Liver (tissue), 9 donors: ENCODE results near the gene CHKB. TPM values are rescaled to one million over a fixed set of nuclear protein-coding genes. Genes with fewer than 3 reads are reported as not detected.
A peak's percentile ranks its signal among the peaks of the same experiment; 100 is the strongest.

Experiments
- DNase-seq: peaks from one replicate; pipeline ENCODE4 v3.0.0-alpha.2; 2017; ENCODE audit warnings: low spot score
- H3K27ac ChIP-seq, 2 donors: one replicate each; pipeline ENCODE4 v1.7.0; 2013; ENCODE audit warnings: inconsistent platforms in 2 of 2, low read length in 2 of 2, control low read depth in 1 of 2, low read depth in 1 of 2, mild to moderate bottlenecking in 1 of 2
- H3K27me3 ChIP-seq, 4 donors: one replicate each; pipeline versions ENCODE4 v1.6.1 to v1.7.0; 2013; ENCODE audit warnings: low read length in 3 of 4, inconsistent platforms in 1 of 4, mild to moderate bottlenecking in 1 of 4, moderate library complexity in 1 of 4; ENCODE audit not compliant: control insufficient read depth in 4 of 4, insufficient read depth in 4 of 4
- H3K36me3 ChIP-seq, 4 donors: one replicate each; pipeline versions ENCODE4 v1.6.1 to v1.7.0; 2013; ENCODE audit warnings: low read length in 3 of 4, mild to moderate bottlenecking in 3 of 4, low read depth in 1 of 4, moderate library complexity in 1 of 4; ENCODE audit not compliant: control insufficient read depth in 4 of 4, insufficient read depth in 3 of 4
- H3K4me1 ChIP-seq, 4 donors: one replicate each; pipeline versions ENCODE4 v1.6.1 to v1.7.0; 2013; ENCODE audit warnings: low read length in 3 of 4, mild to moderate bottlenecking in 3 of 4, moderate library complexity in 1 of 4; ENCODE audit not compliant: control insufficient read depth in 4 of 4, insufficient read depth in 4 of 4
- H3K4me3 ChIP-seq, 3 donors: one replicate each; pipeline versions ENCODE4 v1.6.1 to v1.7.0; 2013; ENCODE audit warnings: low read length in 3 of 3, control low read depth in 1 of 3, low read depth in 1 of 3, mild to moderate bottlenecking in 1 of 3
- H3K9ac ChIP-seq, 2 donors: one replicate each; pipeline ENCODE4 v1.7.0; 2013; ENCODE audit warnings: low read length in 2 of 2, mild to moderate bottlenecking in 2 of 2, moderate library complexity in 2 of 2, control low read depth in 1 of 2, low read depth in 1 of 2
- H3K9me3 ChIP-seq, 4 donors: one replicate each; pipeline versions ENCODE4 v1.6.1 to v1.7.0; 2013; ENCODE audit warnings: low read length in 3 of 4; ENCODE audit not compliant: control insufficient read depth in 4 of 4
- FOXA2 ChIP-seq: IDR thresholded peaks from 2 replicates; pipeline ENCODE4 v1.6.1; 2016; ENCODE audit warnings: antibody characterized with exemption
- GABPA ChIP-seq, 2 donors: IDR thresholded peaks in 1 of 2; conservative IDR thresholded peaks in 1 of 2; 2 replicates each; pipeline ENCODE4 v1.6.1; 2016; ENCODE audit warnings: antibody characterized with exemption in 2 of 2, mild to moderate bottlenecking in 1 of 2, moderate library complexity in 1 of 2
- HNF4A ChIP-seq, 2 donors: conservative IDR thresholded peaks; 2 replicates each; pipeline ENCODE4 v1.6.1; 2016; ENCODE audit warnings: antibody characterized with exemption in 2 of 2, mild to moderate bottlenecking in 2 of 2
- HNF4G ChIP-seq: IDR thresholded peaks from 2 replicates; pipeline ENCODE4 v1.6.1; 2016; ENCODE audit warnings: antibody characterized with exemption
- JUND ChIP-seq, 2 donors: IDR thresholded peaks; 2 replicates each; pipeline ENCODE4 v1.6.1; 2016; ENCODE audit warnings: antibody characterized with exemption in 2 of 2
- SP1 ChIP-seq: IDR thresholded peaks from 2 replicates; pipeline ENCODE4 v1.6.1; 2018; ENCODE audit warnings: antibody characterized with exemption, mild to moderate bottlenecking
- YY1 ChIP-seq: IDR thresholded peaks from 2 replicates; pipeline ENCODE4 v1.6.1; 2016; ENCODE audit warnings: antibody characterized with exemption, mild to moderate bottlenecking
- WGBS: extraction: QIAGEN DNeasy Blood & Tissue Kit; methylation state at CpG from one replicate; pipeline ENCODE4 v1.1.7; 2013; 5-methylcytosine and 5-hydroxymethylcytosine counted together
- polyA plus RNA-seq, 2 donors: library from polyadenylated mRNA; stranded (reverse) in 1 of 2; unstranded in 1 of 2; fragments of 200-250 nt in 1 of 2; fragments of >200 nt in 1 of 2; fragmentation: Nextera tagmentation in 1 of 2; extraction: Ambion mirVana in 1 of 2; gene quantifications; one replicate each; pipeline versions ENCODE4 v1.2.1 to v1.2.3, GENCODE V29; 2013 to 2015
- total RNA-seq, 2 donors: library from RNA; depleted of rRNA; stranded (reverse); fragments of >200 nt; gene quantifications; one replicate each; pipeline ENCODE4 v1.2.3, GENCODE V29; 2014
- TF ChIP-seq, protein P1 (sequence below): IDR thresholded peaks from 2 replicates; pipeline ENCODE4 v1.6.1; 2016; ENCODE audit warnings: antibody characterized with exemption, mild to moderate bottlenecking
- TF ChIP-seq, protein P2 (sequence below): IDR thresholded peaks from 2 replicates; pipeline ENCODE4 v1.6.1; 2016; ENCODE audit warnings: antibody characterized with exemption
- TF ChIP-seq, protein P3 (sequence below): fragments of 150-350 bp; IDR thresholded peaks from 2 replicates; pipeline ENCODE4 v1.5.1; 2017; ENCODE audit warnings: improper control_type of control experiment, low read depth, low read length; ENCODE audit not compliant: missing input control
- donor health status: healthy.
- donor health status: healthy.
- donor health status: healthy.
- donor health status: healthy.
- donor health status: healthy.

The CHKB gene
- total and polyA plus RNA-seq, 4 donors = 17.9 to 24.2 (median 20.6) TPM

DNA sequence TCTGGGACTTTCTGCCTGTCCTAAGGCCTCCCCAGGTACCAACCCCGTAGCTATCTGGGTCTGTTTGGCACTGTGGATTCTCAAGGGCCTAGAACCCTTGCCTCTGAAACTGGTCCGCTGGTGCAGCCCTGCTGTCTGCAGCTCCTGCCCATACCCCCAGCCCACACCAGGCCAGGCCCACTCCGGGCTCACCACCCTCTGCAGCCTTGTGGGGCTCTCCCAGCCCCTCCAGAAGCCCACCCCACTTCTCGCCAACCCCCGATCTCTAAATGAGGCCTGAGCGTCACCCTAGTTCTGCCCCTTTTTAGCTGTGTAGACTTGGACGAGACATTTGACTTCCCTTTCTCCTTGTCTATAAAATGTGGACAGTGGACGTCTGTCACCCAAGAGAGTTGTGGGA lies 32.3 kb downstream of the CHKB start:
- Histone ChIP-seq H3K9me3 (no peaks in the 10 kb centered on the region), H3K9ac (no peak overlapping the region), H3K36me3 (no peaks in the 10 kb centered on the region), H3K4me3 (no peak overlapping the region), H3K27ac (no peak overlapping the region), H3K27me3 (no peaks in the 10 kb centered on the region), H3K4me1 (peaks cover 0 to 9% (median 8%) of the 10 kb centered on the region in 4 donors)
- DNase-seq = no peak
- WGBS = 96% methylated on average over 8 of the region's 8 CpGs
- TF ChIP-seq, protein P1, sequence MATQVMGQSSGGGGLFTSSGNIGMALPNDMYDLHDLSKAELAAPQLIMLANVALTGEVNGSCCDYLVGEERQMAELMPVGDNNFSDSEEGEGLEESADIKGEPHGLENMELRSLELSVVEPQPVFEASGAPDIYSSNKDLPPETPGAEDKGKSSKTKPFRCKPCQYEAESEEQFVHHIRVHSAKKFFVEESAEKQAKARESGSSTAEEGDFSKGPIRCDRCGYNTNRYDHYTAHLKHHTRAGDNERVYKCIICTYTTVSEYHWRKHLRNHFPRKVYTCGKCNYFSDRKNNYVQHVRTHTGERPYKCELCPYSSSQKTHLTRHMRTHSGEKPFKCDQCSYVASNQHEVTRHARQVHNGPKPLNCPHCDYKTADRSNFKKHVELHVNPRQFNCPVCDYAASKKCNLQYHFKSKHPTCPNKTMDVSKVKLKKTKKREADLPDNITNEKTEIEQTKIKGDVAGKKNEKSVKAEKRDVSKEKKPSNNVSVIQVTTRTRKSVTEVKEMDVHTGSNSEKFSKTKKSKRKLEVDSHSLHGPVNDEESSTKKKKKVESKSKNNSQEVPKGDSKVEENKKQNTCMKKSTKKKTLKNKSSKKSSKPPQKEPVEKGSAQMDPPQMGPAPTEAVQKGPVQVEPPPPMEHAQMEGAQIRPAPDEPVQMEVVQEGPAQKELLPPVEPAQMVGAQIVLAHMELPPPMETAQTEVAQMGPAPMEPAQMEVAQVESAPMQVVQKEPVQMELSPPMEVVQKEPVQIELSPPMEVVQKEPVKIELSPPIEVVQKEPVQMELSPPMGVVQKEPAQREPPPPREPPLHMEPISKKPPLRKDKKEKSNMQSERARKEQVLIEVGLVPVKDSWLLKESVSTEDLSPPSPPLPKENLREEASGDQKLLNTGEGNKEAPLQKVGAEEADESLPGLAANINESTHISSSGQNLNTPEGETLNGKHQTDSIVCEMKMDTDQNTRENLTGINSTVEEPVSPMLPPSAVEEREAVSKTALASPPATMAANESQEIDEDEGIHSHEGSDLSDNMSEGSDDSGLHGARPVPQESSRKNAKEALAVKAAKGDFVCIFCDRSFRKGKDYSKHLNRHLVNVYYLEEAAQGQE = no peak
- TF ChIP-seq GABPA (IDR thresholded peaks at IDR 0.05 in 1 of 2, conservative IDR thresholded peaks at IDR 0.05 in 1 of 2) = no peak

DNA sequence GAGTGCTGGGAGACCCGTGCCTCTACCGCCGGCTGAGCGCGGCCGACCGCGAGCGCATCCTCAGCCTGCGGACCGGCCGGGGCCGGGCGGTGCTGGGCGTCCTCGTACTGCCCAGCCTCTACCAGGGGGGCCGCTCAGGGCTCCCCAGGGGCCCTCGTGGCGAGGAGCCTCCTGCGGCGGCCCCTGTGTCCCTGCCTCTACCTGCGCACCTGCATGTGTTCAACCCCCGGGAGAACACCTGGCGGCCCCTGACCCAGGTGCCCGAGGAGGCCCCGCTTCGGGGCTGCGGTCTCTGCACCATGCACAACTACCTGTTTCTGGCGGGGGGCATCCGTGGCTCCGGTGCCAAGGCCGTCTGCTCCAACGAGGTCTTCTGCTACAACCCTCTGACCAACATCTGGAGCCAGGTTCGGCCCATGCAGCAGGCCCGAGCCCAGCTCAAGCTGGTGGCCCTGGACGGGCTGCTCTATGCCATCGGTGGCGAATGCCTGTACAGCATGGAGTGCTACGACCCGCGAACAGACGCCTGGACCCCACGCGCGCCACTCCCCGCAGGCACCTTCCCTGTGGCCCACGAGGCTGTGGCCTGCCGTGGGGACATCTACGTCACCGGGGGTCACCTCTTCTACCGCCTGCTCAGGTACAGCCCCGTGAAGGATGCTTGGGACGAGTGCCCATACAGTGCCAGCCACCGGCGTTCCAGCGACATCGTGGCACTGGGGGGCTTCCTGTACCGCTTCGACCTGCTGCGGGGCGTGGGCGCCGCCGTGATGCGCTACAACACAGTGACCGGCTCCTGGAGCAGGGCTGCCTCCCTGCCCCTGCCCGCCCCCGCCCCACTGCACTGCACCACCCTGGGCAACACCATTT lies 33.5 kb downstream of the CHKB start:
- TF ChIP-seq SP1 (no peak), HNF4A (conservative IDR thresholded peaks at IDR 0.05) (no peak), GABPA (IDR thresholded peaks at IDR 0.05 in 1 of 2, conservative IDR thresholded peaks at IDR 0.05 in 1 of 2) (no peak), HNF4G (no peak), YY1 (no peak), JUND (IDR thresholded peaks at IDR 0.05) (no peak), FOXA2 (no peak)
- TF ChIP-seq, protein P2, sequence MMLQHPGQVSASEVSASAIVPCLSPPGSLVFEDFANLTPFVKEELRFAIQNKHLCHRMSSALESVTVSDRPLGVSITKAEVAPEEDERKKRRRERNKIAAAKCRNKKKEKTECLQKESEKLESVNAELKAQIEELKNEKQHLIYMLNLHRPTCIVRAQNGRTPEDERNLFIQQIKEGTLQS = no peak
- TF ChIP-seq, protein P3, sequence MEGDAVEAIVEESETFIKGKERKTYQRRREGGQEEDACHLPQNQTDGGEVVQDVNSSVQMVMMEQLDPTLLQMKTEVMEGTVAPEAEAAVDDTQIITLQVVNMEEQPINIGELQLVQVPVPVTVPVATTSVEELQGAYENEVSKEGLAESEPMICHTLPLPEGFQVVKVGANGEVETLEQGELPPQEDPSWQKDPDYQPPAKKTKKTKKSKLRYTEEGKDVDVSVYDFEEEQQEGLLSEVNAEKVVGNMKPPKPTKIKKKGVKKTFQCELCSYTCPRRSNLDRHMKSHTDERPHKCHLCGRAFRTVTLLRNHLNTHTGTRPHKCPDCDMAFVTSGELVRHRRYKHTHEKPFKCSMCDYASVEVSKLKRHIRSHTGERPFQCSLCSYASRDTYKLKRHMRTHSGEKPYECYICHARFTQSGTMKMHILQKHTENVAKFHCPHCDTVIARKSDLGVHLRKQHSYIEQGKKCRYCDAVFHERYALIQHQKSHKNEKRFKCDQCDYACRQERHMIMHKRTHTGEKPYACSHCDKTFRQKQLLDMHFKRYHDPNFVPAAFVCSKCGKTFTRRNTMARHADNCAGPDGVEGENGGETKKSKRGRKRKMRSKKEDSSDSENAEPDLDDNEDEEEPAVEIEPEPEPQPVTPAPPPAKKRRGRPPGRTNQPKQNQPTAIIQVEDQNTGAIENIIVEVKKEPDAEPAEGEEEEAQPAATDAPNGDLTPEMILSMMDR = no peak
- Histone ChIP-seq H3K4me3 (peak overlapping the region in 1 of 3 donors; percentile 42), H3K36me3 (no peaks in the 10 kb centered on the region), H3K9ac (peak overlapping the region in 1 of 2 donors; percentile 25), H3K9me3 (no peaks in the 10 kb centered on the region), H3K4me1 (peaks cover 0 to 13% (median 8%) of the 10 kb centered on the region in 4 donors), H3K27me3 (no peaks in the 10 kb centered on the region), H3K27ac (no peak overlapping the region)
- DNase-seq = no peak
- WGBS = 62% methylated on average over 68 of the region's 68 CpGs
